Stimulated activated CD4-positive, alpha-beta T cell treated with anti-CD3 and anti-CD28 coated beads, Interleukin-15, amount 100 ng/mL, for 24 hours (primary cell): Measurements from ENCODE around the gene MAP3K10.

Experiments
- DNase-seq: peaks from one replicate; pipeline ENCODE4 v3.0.0-alpha.2; 2020

MAP3K10 gene

GRCh38 chr19:40175820-40176219 lies 15.4 kb upstream of the MAP3K10 start:
- no peak for DNase-seq

- no peak for DNase-seq
These were observed 13.7 kb upstream of the MAP3K10 start for GRCh38 chr19:40177286-40178070.

- DNase-seq, result no peak
These were observed 12.5 kb upstream of the MAP3K10 start for GRCh38 chr19:40178756-40179155.

- no peak for DNase-seq
These were observed 7.0 kb upstream of the MAP3K10 start for GRCh38 chr19:40184273-40184672.

GRCh38 chr19:40191836-40192646 lies 815 bp downstream of the MAP3K10 start:
- DNase-seq, result peak; percentile 41

GRCh38 chr19:40192758-40193586 lies 1.7 kb downstream of the MAP3K10 start:
- DNase-seq, result no peak

- DNase-seq, result no peak
These were observed 2.3 kb downstream of the MAP3K10 start for GRCh38 chr19:40193587-40193849.

- DNase-seq, result no peak
These were observed 7.2 kb downstream of the MAP3K10 start for GRCh38 chr19:40198272-40198990.

- no peak for DNase-seq
These were observed 9.3 kb downstream of the MAP3K10 start for GRCh38 chr19:40200341-40201099.

- DNase-seq, result no peak
These were observed 13.2 kb downstream of the MAP3K10 start for GRCh38 chr19:40204381-40204780.

GRCh38 chr19:40205760-40206159 lies 14.5 kb downstream of the MAP3K10 start:
- DNase-seq, result no peak

GRCh38 chr19:40208602-40209001 lies 17.4 kb downstream of the MAP3K10 start:
- no peak for DNase-seq

- no peak for DNase-seq
These were observed 19.7 kb downstream of the MAP3K10 start for GRCh38 chr19:40210889-40211288.

- no peak for DNase-seq
These were observed 22.1 kb downstream of the MAP3K10 start for GRCh38 chr19:40213251-40213829.

GRCh38 chr19:40213882-40214570 lies 22.8 kb downstream of the MAP3K10 start:
- DNase-seq, result no peak

- DNase-seq, result no peak
These were observed 23.7 kb downstream of the MAP3K10 start for GRCh38 chr19:40214936-40215335.

- DNase-seq, result no peak
These were observed 25.0 kb downstream of the MAP3K10 start for GRCh38 chr19:40216013-40216776.

- DNase-seq, result no peak
These were observed 25.5 kb downstream of the MAP3K10 start for GRCh38 chr19:40216777-40217026.

GRCh38 chr19:40217027-40217810 lies 26.0 kb downstream of the MAP3K10 start:
- peak; percentile 41 for DNase-seq
